Embryonic facial prominence (tissue), 1 donor: ENCODE data around the gene FUS.
"Not testable (repeated sequence)": the region's sequence is repeated elsewhere in the genome, so short reads cannot be mapped to it uniquely, and the experiment has no call there.

Experiments used
- DNase-seq: peaks from one replicate; pipeline ENCODE4 v3.0.0-alpha.2; 2016; ENCODE audit errors: extremely low spot score

The FUS gene

GRCh38 chr16:31143694-31144148, 36.2 kb upstream of the FUS start:
- no peak for DNase-seq

DNA sequence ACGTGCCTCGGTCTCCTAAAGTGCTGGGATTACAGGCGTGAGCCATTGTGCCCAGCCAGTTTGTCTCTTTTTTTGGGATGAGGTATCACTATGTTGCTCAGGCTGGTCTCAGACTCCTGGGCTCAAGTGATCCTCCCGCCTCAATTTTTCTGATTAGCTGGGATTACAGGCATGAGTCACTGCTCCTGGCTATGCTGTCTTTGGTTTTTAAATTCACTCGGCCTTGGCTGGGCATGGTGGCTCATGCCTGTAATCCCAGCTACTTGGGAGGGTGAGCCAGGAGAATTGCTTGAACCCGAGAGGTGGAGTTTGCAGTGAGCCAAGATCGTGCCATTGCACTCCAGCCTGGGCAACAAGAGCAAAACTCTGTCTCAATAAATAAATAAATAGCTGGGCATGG, 35.5 kb upstream of the FUS start:
- not testable (repeated sequence) for DNase-seq

- no peak for DNase-seq
Measured at GRCh38 chr16:31145398-31145990, 34.4 kb upstream of the FUS start.

- no peak for DNase-seq
Measured at GRCh38 chr16:31147574-31147973, 32.4 kb upstream of the FUS start.

- no peak for DNase-seq
Measured at GRCh38 chr16:31148281-31148728, 31.6 kb upstream of the FUS start.

DNA sequence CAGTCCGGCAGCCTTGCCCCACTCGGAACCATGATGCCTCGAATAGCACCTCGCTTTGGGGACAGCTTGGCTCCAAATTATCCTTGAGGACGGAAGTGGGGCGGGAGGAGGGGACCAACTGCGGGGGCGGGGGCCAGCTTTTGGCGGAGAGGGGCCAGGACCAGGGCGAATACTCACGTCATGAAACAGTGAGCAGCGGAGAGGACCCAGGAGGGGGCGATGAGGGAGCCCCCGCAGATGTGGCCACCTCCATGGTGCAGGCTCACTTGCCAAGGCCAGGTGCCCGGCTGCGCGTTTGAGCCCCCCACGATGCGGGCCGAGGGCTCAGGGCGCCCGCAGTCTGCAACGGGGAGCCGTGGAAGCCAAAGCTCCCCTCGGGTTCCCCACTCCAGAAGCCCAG, 31.0 kb upstream of the FUS start:
- no peak for DNase-seq

GRCh38 chr16:31149332-31149731, 30.6 kb upstream of the FUS start:
- DNase-seq, result no peak

- DNase-seq, result no peak
Measured at GRCh38 chr16:31149894-31150890, 29.7 kb upstream of the FUS start, which contains the start of gene PRSS36. PRSS36 (minus strand) TSS chr16:31150066; CDS start chr16:31150035, 31 bp downstream.

- DNase-seq, result not testable (repeated sequence)
Measured at GRCh38 chr16:31150976-31151375, 29.0 kb upstream of the FUS start.

DNA sequence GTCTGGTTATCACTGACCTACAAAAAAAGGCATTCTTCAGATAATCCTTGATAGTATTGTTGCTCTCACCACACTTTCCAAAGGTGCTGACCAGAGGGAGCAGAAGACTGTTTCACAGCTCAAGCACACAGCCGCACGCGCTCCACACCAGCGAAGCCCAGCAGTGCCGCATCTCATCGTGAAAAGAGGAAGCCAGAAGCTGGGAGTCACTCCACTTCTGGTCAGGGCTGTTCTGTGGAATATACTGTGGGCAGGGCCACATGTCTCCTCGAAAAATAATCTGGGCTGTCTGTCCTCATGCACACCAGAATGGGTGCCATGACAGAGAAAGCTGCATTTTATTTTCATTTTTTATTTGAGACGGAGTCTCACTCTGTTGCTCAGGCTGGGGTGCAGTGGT, 22.8 kb upstream of the FUS start:
- DNase-seq, result no peak

DNA sequence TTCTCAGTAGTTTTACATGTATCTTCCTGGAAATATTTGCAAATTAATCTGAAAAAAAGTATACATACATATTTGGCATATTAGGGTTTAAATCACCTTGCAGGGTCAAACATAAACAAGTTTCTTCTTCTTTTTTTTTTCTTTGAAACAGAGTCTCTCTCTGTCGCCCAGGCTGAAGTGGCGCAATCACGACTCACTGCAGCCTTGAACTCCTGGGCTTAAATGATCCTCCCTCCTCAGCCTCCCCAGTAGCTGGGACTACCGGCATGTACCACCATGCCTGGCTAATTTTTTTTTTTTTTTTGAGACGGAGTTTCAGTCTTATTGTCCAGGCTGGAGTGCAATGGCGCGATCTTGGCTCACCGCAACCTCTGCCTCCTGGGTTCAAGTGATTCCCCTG, 12.6 kb upstream of the FUS start:
- DNase-seq, result no peak

GRCh38 chr16:31168848-31169247, 11.1 kb upstream of the FUS start:
- DNase-seq, result no peak

- not testable (repeated sequence) for DNase-seq
Measured at GRCh38 chr16:31170048-31170447, 9.9 kb upstream of the FUS start.

GRCh38 chr16:31177136-31177535, 2.8 kb upstream of the FUS start:
- DNase-seq, result no peak

DNA sequence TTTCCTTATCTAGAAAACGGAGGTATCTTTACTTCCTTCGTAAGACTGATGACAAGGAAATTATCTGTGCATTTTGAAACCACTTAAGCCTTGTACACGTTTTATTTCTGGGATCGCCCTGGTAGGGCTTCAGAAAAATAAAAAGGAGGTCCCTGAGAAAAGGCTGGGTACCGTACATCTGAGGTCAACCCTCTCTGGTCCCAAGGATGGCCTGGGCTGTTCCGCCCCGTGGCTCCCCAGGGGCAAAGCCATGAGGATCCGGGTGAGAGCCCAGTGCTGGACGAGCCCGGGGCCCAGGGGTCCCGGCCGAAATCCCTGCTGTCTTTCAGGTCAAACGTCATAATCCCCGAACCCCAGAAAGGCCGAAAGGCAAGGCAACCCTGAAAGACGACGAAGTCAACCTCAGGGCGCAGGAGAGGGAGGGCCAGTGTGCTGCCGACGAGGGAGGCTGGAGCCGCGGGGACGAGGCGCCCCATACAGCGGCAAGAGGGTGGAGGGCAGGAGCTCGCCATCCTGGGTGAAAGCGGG, 656 bp upstream of the FUS start:
- DNase-seq, result no peak

DNA sequence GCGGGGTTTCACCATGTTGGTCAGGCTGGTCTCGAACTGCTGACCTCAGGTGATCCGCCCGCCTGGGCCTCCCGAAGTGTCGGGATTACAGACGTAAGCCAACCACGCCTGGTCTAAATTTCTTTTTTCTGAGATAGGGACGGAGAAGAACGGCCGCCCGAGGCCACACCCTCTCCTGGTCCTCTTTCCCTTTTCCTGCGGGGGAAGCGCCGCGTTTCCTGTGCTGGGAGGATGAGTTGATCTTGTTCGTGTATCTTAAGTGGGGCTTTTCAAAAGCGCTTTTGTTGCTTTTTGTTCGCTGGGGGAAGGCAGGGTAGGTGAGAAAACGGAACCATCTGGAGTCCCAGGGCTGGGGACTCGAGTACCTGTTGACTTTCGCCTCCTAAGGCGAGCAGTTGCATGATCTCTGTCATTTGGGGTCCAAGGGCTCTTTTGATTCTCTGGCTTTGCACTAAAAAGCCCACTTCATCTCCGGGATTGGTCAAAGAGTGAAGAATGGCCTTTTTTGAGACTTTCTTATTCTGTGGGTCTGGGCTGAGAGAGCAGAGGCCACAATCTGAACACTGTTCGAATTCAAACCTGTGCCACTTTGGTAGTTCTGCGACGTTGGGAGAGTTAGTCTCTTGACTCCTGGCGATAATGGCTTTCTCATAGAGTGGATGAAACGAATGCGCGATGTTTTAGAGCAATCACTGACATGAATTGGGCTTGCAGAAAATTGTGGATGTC, 1.3 kb downstream of the FUS start:
- no peak for DNase-seq

DNA sequence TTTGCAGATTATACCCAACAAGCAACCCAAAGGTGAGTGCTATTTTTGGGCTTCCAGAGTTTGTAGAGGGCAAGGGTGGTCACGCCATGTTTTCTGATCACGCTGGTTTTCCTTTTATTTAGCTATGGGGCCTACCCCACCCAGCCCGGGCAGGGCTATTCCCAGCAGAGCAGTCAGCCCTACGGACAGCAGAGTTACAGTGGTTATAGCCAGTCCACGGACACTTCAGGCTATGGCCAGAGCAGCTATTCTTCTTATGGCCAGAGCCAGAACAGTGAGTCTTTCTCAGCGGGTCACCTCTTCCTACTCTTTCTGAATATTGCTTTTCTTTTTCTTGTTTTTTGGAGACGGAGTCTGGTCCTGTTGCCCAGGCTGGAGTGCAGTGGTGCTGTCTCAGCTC, 2.5 kb downstream of the FUS start:
- DNase-seq, result no peak

DNA sequence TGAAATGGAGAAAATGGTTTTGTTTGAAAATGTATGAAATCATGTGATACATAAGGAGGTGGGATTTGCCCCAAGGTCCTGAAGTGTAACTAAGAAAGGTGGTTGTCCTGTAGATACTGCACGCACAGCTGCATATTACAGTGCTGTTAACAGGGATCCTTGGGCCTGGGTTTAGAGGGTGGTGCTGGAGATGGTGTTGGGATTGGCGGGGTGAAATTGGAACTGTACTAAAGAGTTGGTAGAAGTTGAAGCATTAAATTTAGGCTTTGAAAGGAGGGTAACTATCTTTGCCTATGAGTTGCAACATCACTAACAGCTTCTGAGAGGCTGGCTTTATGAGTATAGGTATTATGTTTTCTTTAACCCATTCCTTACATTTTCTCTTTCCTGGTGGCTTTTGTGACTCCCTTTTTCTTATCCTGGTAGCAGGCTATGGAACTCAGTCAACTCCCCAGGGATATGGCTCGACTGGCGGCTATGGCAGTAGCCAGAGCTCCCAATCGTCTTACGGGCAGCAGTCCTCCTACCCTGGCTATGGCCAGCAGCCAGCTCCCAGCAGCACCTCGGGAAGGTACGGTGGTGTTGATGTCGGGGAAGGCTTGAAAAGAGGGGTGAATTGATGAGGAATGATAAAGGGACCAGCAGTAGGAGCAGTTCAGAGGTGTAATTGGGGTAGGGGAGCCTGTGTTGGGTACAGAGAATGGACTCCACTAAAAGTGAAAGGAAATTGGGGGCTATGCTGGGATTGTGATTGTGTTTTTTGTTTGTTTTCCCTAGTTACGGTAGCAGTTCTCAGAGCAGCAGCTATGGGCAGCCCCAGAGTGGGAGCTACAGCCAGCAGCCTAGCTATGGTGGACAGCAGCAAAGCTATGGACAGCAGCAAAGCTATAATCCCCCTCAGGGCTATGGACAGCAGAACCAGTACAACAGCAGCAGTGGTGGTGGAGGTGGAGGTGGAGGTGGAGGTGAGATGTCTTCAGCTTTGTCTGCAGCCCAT, 3.8 kb downstream of the FUS start:
- DNase-seq, result no peak

GRCh38 chr16:31184888-31185287, 4.9 kb downstream of the FUS start:
- DNase-seq, result no peak

DNA sequence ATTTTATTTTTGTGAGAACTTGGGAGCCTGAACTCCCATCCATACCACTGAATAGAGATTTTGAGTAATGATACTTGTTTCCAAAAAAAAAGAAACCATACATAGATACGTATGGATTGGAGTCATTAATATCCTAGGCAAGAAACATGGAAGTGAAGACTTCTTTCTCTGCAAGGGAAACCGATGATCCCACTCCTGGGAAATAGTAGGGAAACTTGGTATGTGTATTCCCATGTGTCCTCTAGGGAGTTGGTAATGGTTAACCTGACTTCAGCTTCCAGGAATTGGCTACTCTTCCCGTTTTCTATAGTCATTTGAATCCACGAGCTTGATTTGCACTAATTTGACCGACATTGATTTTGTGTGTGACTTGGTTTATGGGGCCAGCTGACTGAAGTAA, 5.4 kb downstream of the FUS start:
- DNase-seq, result no peak

DNA sequence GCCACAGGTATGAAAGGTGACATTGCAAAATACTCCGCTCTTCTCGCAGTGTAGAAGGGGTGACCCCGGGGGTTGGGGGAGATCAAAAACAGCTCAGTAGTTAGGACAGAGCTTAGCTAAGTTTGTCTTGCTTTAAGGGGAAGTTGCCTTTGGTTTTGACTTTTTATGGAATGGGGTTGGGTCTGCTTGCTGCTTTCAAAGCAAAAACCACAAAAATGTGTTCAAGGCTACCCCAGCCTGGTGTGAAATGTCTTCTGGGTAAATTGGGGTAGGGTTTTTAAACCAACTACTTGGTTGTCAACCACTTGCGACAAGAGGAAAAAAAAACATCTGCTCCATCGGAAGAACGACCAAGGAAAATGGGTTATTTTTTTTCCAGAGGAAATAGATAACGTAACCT, 6.2 kb downstream of the FUS start:
- no peak for DNase-seq
